ENCODE results near the gene LIPK. TPM values are rescaled to one million over a fixed set of nuclear protein-coding genes. Genes with fewer than 3 reads are reported as not detected.

The LIPK gene
- total RNA-seq, 1 donor from 2014 or later, result not detected

DNA sequence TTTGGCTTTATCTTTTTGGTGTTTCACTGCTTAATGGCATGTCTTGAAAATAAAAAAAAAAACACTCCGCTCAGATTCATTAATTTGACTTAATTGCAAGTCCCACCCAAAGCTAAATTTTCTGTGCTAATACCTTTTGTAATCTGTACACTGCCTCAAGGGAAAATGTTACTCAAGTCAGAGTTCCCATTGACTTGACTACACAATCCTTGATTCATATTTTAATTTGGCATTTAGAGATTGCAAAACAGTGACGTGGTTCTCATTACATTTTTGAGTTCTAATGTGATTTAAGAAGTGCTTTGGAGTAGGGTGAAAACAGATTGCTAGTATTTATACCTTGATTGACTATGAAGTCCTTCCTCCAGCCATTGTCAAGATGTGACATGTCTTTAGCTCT, 75.2 kb downstream of the LIPK start:
- H3K4me3 Mint-ChIP-seq (ENCODE audit: unreplicated experiment), result no peak overlapping the region
- TF ChIP-seq, protein P1, sequence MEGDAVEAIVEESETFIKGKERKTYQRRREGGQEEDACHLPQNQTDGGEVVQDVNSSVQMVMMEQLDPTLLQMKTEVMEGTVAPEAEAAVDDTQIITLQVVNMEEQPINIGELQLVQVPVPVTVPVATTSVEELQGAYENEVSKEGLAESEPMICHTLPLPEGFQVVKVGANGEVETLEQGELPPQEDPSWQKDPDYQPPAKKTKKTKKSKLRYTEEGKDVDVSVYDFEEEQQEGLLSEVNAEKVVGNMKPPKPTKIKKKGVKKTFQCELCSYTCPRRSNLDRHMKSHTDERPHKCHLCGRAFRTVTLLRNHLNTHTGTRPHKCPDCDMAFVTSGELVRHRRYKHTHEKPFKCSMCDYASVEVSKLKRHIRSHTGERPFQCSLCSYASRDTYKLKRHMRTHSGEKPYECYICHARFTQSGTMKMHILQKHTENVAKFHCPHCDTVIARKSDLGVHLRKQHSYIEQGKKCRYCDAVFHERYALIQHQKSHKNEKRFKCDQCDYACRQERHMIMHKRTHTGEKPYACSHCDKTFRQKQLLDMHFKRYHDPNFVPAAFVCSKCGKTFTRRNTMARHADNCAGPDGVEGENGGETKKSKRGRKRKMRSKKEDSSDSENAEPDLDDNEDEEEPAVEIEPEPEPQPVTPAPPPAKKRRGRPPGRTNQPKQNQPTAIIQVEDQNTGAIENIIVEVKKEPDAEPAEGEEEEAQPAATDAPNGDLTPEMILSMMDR (IDR thresholded peaks at IDR 0.05; ENCODE audit: unreplicated experiment), result no peak
- H3K27ac Mint-ChIP-seq (ENCODE audit: unreplicated experiment), result no peak overlapping the region
- DNase-seq (ENCODE audit: low spot score), result no peak
- H3K4me1 Mint-ChIP-seq (ENCODE audit: unreplicated experiment), result no peaks in the 10 kb centered on the region
- no peaks in the 10 kb centered on the region for H3K36me3 Mint-ChIP-seq (ENCODE audit: low read depth, unreplicated experiment)
- no peaks in the 10 kb centered on the region for H3K9me3 Mint-ChIP-seq (ENCODE audit: unreplicated experiment)
- no peaks in the 10 kb centered on the region for H3K27me3 Mint-ChIP-seq (ENCODE audit: unreplicated experiment)

DNA sequence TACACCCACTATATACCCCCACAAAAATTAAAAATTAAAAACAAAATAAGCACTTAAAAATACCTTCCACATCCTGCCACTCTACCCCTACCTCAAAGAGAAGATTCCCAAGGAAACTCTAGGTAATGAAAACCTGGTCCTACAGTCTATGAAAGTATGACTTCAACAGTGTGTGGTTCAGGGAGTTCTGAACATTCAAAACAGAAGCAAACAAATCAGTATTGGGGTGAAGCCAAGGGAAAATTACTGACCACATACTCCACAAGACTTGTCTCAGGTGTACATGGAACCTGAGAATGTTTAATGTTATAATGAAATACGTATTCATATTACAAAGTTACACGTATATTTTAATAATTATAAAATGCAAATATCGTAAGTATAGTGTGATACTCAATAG, 76.2 kb downstream of the LIPK start:
- Mint-ChIP-seq H3K27ac (ENCODE audit: unreplicated experiment) (no peak overlapping the region), H3K4me1 (ENCODE audit: unreplicated experiment) (no peaks in the 10 kb centered on the region), H3K9me3 (ENCODE audit: unreplicated experiment) (no peaks in the 10 kb centered on the region), H3K4me3 (ENCODE audit: unreplicated experiment) (no peak overlapping the region), H3K27me3 (ENCODE audit: unreplicated experiment) (no peaks in the 10 kb centered on the region), H3K36me3 (ENCODE audit: low read depth, unreplicated experiment) (no peaks in the 10 kb centered on the region)
- TF ChIP-seq, protein P1 (IDR thresholded peaks at IDR 0.05; ENCODE audit: unreplicated experiment), result no peak
- DNase-seq (ENCODE audit: low spot score), result no peak

DNA sequence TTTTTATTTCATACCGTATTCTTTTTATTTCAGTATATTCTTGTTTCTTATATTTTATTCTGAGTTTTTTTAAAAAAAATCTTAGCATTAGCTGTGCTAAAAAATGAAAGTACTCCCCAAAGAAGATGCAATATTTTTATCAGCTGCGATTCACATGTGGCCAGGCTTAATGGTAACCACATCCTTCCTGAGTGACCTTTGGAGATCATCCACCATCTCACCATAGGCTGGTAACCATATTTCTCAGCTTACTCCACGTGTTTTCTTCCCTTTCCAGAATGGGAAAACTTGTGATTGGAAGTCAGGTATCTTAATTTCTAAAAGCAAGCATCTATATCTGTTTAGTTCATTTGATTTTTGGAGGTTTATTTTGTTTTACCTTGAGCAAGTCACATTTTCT, 77.7 kb downstream of the LIPK start:
- no peaks in the 10 kb centered on the region for H3K27me3 Mint-ChIP-seq (ENCODE audit: unreplicated experiment)
- no peak overlapping the region for H3K4me3 Mint-ChIP-seq (ENCODE audit: unreplicated experiment)
- DNase-seq (ENCODE audit: low spot score), result no peak
- no peaks in the 10 kb centered on the region for H3K9me3 Mint-ChIP-seq (ENCODE audit: unreplicated experiment)
- no peak overlapping the region for H3K27ac Mint-ChIP-seq (ENCODE audit: unreplicated experiment)
- TF ChIP-seq, protein P1 (IDR thresholded peaks at IDR 0.05; ENCODE audit: unreplicated experiment), result no peak
- no peaks in the 10 kb centered on the region for H3K4me1 Mint-ChIP-seq (ENCODE audit: unreplicated experiment)
- H3K36me3 Mint-ChIP-seq (ENCODE audit: low read depth, unreplicated experiment), result no peaks in the 10 kb centered on the region

DNA sequence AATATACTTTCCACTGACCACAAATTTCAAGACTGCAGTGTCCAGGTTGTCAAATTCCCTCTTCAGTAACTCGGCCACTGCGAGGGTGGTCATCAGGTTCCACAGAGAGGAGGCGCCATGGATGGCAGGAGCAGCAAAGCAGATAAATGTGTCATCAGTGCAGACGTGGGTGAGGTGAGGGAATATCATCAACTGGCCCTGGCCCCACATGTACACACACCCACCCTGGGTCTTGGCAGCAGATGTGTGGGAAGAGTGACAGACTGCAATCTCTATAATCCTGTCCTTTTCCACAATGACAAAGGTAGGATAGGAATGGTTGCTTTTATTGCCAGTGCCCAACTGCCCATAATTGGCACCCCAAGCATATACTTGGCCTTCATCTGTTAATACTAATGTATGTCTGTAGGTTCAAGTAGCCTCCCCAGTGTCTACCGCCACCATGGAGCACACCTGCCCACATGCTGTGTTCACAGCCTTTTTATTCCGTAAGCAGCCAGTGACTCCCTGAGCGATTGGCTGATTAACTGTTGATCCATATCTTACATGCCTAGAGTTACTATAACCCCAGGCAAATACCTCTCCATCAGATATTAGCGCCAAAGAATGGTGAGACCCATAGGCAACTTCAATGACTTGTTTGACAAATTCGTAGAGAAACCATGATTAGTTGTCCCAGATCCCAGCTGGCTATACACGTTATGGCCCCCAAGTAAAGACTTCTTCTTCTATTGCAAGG, 80.2 kb downstream of the LIPK start:
- no peaks in the 10 kb centered on the region for H3K9me3 Mint-ChIP-seq (ENCODE audit: unreplicated experiment)
- H3K4me3 Mint-ChIP-seq (ENCODE audit: unreplicated experiment), result no peak overlapping the region
- no peaks in the 10 kb centered on the region for H3K36me3 Mint-ChIP-seq (ENCODE audit: low read depth, unreplicated experiment)
- H3K27ac Mint-ChIP-seq (ENCODE audit: unreplicated experiment), result no peak overlapping the region
- TF ChIP-seq, protein P1 (IDR thresholded peaks at IDR 0.05; ENCODE audit: unreplicated experiment), result no peak
- H3K27me3 Mint-ChIP-seq (ENCODE audit: unreplicated experiment), result no peaks in the 10 kb centered on the region
- DNase-seq (ENCODE audit: low spot score), result no peak
- no peaks in the 10 kb centered on the region for H3K4me1 Mint-ChIP-seq (ENCODE audit: unreplicated experiment)

DNA sequence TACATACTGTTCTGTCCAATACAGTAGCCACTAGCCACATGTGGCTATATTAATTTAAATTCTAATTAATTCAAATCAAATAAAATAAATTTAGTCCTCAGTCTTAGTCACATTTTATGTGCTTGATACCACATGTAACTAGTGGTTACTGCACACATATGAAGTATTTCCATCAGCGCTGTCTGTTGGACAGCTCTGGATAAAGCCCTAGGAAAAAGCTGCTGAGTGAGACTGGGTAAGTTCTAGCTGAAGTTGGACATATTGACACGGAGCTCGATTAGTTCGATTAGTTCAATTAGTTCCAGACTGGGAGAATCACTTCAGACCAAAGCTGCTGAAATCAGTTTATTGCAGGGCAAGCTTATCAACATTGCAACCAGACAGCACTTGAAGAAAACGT, 81.4 kb downstream of the LIPK start:
- Mint-ChIP-seq H3K4me3 (ENCODE audit: unreplicated experiment) (no peak overlapping the region), H3K27ac (ENCODE audit: unreplicated experiment) (no peak overlapping the region), H3K4me1 (ENCODE audit: unreplicated experiment) (no peaks in the 10 kb centered on the region), H3K36me3 (ENCODE audit: low read depth, unreplicated experiment) (no peaks in the 10 kb centered on the region), H3K9me3 (ENCODE audit: unreplicated experiment) (no peaks in the 10 kb centered on the region), H3K27me3 (ENCODE audit: unreplicated experiment) (no peaks in the 10 kb centered on the region)
- DNase-seq (ENCODE audit: low spot score), result no peak
- TF ChIP-seq, protein P1 (IDR thresholded peaks at IDR 0.05; ENCODE audit: unreplicated experiment), result no peak

Data from endothelial cell (in vitro differentiated cells).